ENCODE measurements around the gene ATP10D.
"Not testable (repeated sequence)": the region's sequence is repeated elsewhere in the genome, so short reads cannot be mapped to it uniquely, and the experiment has no call there.

The ATP10D gene

GRCh38 chr4:47485047-47485692 is at the start of gene ATP10D:
ATP10D (plus strand) TSS chr4:47485275; CDS start chr4:47512541, 27,266 bp downstream.
- DNase-seq = peak; percentile 95

- DNase-seq = peak; percentile 62
Measured at GRCh38 chr4:47442980-47443379, 42.1 kb upstream of the ATP10D start.

GRCh38 chr4:47444031-47444430 is 41.0 kb upstream of the ATP10D start:
- DNase-seq = no peak

- no peak for DNase-seq
Measured at GRCh38 chr4:47451657-47452056, 33.4 kb upstream of the ATP10D start.

- DNase-seq = no peak
Measured at GRCh38 chr4:47462799-47463234, 22.3 kb upstream of the ATP10D start.

- peak; percentile 99 for DNase-seq
Measured at GRCh38 chr4:47463235-47463956, 21.7 kb upstream of the ATP10D start, which contains the start of gene COMMD8. COMMD8 (minus strand) TSS chr4:47463702; CDS start chr4:47463651, 51 bp downstream.

- no peak for DNase-seq
Measured at GRCh38 chr4:47465004-47465403, 20.1 kb upstream of the ATP10D start.

- no peak for DNase-seq
Measured at GRCh38 chr4:47466056-47466785, 18.9 kb upstream of the ATP10D start.

- DNase-seq = no peak
Measured at GRCh38 chr4:47468706-47469365, 16.2 kb upstream of the ATP10D start.

GRCh38 chr4:47469951-47470350 is 15.1 kb upstream of the ATP10D start:
- DNase-seq = no peak

- DNase-seq = no peak
Measured at GRCh38 chr4:47471064-47471463, 14.0 kb upstream of the ATP10D start.

GRCh38 chr4:47471591-47471990 is 13.5 kb upstream of the ATP10D start:
- no peak for DNase-seq

- DNase-seq = no peak
Measured at GRCh38 chr4:47473141-47473750, 11.8 kb upstream of the ATP10D start.

- DNase-seq = no peak
Measured at GRCh38 chr4:47474799-47475198, 10.3 kb upstream of the ATP10D start.

- no peak for DNase-seq
Measured at GRCh38 chr4:47475411-47475810, 9.7 kb upstream of the ATP10D start.

GRCh38 chr4:47478804-47479203 is 6.3 kb upstream of the ATP10D start:
- no peak for DNase-seq

- DNase-seq = peak; percentile 80
Measured at GRCh38 chr4:47482326-47482725, 2.7 kb upstream of the ATP10D start.

- no peak for DNase-seq
Measured at GRCh38 chr4:47483745-47484144, 1.3 kb upstream of the ATP10D start.

GRCh38 chr4:47484168-47484567 is 907 bp upstream of the ATP10D start:
- no peak for DNase-seq

GRCh38 chr4:47485768-47486167 is 693 bp downstream of the ATP10D start:
- DNase-seq = no peak

- no peak for DNase-seq
Measured at GRCh38 chr4:47486231-47486673, 1.2 kb downstream of the ATP10D start.

- DNase-seq = not testable (repeated sequence)
Measured at GRCh38 chr4:47486727-47487126, 1.7 kb downstream of the ATP10D start.

GRCh38 chr4:47488706-47489105 is 3.6 kb downstream of the ATP10D start:
- no peak for DNase-seq
